GM18520 (cell line): ENCODE data around the gene ERAS.
"Not testable (repeated sequence)": the region's sequence is repeated elsewhere in the genome, so short reads cannot be mapped to it uniquely, and the experiment has no call there.

Experiments
- ATAC-seq: cut with Tn5 transposase; IDR thresholded peaks from one replicate; pipeline ENCODE4 v1.9.1; 2021; ENCODE audit not compliant: unreplicated experiment

ERAS gene

DNA sequence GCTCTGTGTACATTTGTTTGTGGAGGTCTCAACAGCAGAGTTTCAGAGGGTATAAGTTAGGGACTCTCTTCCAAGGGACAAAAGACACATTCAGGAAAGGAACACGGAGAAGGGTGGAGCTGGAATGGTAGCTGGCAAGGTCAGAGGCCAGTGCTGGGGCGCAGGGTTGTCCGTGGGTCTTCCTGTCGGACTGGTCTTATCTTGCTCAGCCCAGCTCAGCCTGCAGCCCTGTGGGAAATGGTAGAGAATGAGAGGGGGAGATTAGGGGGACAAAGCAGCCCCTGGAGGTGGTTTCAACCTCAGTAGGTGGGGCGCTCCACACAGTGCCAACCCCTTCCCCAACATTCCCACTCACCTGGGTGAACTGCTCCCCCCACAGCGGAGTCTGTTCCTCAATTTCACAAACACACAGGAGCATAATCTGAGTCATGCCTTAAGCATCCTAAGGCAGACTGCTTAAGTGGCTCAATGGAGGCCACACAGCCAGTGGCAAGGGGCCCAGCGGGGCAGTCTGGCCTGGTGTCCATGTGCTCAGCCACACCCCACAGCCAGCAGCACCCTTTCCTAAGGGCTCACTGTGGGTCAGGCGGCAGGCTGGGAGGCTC is 31.3 kb upstream of the ERAS start:
- ATAC-seq = no peak

DNA sequence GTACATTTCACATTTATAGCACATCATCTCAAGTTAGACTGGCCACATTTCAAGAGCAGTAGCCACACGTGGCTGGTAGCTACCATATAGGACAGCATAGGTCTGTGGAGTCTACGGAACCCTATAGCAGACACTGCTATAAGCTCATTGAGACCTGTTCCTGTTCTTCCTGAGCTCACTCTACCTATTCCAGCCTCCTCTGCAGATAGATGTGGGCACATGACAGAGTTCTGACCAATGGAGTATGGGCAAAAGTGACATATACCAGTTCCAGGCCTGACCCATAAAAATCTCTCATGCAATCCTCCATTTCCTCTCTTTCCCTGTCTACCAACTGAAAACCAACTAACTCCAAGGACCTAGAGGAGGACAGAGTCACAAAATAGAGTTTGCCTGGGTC is 28.0 kb upstream of the ERAS start:
- no peak for ATAC-seq

DNA sequence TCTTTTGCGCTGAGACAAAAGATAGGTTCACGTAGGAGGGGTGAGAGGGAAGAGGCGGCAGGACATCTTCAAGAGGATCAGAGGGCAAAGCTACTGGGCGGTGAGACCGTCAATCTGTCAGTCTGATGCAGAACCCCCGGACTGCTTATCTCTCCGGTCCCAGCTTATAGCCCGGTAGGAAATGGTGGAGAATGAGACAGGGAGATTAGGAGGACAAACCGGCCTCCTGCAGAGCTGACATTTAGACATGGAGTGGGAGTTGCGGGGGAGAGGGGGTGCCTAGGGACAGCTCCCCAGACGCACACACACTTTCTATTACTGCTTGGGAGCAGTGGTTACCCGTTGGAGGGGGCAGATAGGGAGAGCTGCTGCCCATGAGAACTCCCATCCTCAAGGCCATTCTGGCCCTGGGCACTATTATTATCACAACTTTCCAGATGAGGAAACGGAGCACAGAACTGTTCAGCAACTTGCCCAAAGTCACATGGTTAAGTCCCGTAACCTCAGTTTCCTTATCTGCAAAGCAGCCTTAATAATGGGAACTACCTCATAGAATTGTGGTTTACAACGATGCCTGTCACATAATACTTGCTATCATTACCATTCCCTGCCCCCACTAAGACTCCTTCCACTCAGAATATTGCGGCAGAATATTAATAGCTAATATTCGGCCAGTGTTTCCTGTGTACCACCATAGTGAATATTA is 25.6 kb upstream of the ERAS start:
- ATAC-seq = no peak

DNA sequence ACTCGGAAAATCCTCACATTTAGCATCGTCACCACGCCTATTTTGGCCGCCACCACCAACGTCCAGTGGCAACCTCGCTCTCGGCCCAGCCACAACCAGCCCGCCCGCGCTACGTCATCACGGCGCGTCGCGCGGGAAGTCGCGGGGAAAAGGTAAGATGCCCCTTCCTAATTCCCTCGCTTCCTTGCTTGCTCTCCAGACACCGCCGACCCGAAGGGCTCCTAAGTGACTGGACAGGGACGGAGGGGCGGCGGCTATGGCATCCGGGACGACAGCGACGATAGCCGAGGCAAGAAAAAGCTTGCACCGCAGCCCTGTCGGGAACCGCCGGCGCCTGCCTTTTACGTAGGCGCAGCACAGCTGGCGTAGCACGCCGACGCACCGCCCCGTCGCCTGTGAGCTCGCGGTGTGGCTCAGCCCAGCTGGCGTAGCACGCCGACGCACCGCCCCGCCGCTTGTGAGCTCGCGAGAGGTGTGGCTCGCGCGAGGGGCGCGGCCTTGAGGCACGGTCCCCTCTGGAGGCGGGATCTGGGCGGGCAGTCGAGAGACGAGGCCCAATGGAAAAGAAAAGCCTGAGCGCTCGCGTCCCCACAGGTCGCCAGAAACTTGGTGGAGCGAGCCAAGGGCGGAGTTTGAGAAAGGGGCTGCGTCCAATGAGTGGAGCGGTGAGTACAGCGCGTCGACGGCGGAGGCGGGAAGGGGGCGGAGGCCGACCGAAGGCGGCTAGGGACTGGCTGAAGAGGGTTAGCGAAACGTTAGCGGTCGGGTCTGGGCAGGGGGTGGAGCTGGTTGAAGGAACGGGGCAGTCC is 24.8 kb upstream of the ERAS start, which contains the start of gene HDAC6:
Gene HDAC6, plus strand, starts transcription at position 788 of the 809 bp plus-strand sequence. CDS start 626 bp downstream, outside the sequence.
- ATAC-seq = peak; percentile 81

DNA sequence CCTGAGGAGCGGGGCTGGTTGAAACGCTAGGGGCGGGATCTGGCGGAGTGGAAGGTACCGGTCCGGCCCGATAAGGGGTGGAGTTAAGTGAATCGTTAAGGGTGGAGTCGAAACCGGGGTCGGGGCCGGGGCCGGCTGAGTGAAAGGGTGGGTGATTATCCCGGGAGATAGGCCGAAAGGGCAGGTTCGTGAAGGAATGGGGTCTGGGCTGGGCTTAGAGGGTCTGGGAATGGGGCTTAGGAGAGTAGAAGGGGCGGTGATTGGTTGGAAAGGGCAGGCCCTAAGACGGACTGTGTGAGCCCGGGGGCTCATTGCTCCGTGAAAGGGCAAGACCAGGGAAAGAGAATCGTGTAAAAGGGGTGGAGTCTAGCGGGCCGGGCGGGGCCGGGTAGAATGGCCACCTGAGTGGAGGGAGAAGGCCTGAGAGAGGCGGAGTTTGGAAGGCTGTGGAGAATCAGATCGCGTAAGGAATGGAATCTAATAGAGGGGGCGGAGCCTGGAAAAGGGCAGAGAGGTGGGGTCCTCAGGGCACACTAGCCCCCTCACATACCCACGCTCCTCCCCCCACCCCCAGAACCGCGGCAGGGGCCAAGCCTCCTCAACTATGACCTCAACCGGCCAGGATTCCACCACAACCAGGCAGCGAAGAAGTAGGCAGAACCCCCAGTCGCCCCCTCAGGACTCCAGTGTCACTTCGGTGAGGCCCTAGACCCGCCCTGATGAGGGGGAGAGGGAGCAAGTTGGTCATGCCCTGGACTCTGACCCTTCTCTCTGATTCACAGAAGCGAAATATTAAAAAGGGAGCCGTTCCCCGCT is 24.0 kb upstream of the ERAS start:
- peak; percentile 31 for ATAC-seq

DNA sequence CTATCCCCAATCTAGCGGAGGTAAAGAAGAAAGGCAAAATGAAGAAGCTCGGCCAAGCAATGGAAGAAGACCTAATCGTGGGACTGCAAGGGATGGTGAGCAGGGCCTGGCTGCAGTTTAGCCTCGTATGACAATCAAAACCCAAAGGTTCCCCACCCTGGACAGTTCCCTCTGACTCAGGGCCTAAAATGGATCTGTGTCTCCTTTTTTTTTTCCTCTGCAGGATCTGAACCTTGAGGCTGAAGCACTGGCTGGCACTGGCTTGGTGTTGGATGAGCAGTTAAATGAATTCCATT is 23.5 kb upstream of the ERAS start:
- ATAC-seq = no peak

GRCh38 chrX:48806081-48806480 is 20.2 kb upstream of the ERAS start:
- ATAC-seq = no peak

DNA sequence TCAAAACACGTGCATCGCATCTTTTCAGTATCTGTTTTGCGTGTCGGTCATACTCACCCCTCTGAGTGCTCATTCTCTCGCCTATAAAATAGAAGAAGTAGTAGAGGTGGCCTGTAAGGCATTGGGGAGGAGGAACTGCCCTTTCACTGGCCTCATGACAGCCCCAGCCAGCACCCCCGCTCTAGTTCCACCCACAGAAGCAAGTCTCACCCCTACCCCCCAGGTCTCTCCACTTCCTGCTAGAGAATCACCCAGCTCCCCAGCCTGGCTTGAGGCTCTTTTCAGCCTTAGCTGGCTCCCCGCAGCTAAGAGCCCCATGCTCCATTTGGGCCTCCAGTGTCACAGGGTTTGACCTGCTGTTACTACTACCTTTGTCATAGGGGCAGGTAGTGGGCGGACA is 12.7 kb upstream of the ERAS start:
- no peak for ATAC-seq

DNA sequence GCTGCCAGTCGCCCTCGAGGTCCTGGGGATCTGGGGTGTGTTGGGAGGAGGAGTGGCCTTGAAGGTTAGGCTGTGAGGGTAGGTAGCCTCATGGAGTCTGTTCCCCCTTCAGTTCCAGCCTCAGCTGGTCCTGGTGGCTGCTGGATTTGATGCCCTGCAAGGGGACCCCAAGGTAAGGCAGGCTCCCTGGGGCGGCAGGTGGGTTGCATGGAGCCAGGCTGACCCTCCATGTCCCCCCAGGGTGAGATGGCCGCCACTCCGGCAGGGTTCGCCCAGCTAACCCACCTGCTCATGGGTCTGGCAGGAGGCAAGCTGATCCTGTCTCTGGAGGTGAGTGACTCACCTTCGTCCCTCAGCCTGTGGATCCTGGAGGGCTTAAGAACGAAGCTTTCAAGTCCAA is 11.6 kb upstream of the ERAS start:
- ATAC-seq = no peak

DNA sequence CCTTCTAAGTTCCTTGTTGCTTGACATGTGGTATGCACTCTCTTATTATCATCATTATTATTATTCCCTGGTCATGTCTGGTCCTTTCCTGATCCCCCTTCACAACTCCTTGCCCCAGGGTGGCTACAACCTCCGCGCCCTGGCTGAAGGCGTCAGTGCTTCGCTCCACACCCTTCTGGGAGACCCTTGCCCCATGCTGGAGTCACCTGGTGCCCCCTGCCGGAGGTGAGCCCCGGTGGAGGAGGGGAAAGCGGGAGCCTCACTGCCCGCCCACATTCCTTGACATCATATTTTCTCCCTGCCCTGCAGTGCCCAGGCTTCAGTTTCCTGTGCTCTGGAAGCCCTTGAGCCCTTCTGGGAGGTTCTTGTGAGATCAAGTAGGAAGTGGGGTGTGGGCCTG is 11.0 kb upstream of the ERAS start:
- no peak for ATAC-seq

GRCh38 chrX:48816014-48816810 is 10.1 kb upstream of the ERAS start:
- ATAC-seq = no peak

- no peak for ATAC-seq
Observed at GRCh38 chrX:48818098-48818497, 8.2 kb upstream of the ERAS start.

DNA sequence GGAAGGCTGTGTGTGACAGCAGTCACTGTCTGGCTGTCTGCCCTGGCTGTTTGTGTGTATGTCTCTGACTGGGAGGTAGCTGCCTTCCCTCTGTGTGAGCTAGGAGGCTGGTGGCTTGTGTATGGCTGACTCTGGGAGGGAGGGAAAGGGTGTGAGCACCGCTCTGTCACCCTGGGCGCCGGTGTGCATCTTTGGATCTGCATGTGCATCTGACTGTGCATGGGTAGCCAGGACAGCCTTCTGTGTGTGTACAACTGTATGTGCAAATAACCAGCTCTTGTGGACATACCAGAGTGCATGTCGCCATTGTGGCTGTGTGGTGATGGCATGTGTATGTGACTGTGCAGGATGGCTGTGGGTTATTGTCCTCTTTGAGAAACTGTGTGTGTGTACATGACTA is 7.4 kb upstream of the ERAS start:
- no peak for ATAC-seq

DNA sequence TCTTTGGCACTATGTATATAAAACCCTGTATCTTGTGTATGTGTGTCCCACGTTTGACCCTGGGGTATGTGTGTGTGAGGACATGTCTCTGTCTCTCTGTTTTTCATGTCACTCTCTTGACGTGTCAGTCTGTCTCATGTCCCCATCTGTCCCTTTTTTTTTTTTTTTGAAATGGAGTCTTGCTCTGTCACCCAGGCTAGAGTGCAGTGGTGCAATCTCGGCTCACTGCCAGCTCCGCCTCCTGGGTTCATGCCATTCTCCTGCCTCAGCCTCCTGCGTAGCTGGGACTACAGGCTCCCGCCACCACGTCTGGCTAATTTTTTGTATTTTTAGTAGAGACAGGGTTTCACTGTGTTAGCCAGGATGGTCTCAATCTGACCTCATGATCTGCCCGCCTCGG is 6.9 kb upstream of the ERAS start:
- ATAC-seq = not testable (repeated sequence)

DNA sequence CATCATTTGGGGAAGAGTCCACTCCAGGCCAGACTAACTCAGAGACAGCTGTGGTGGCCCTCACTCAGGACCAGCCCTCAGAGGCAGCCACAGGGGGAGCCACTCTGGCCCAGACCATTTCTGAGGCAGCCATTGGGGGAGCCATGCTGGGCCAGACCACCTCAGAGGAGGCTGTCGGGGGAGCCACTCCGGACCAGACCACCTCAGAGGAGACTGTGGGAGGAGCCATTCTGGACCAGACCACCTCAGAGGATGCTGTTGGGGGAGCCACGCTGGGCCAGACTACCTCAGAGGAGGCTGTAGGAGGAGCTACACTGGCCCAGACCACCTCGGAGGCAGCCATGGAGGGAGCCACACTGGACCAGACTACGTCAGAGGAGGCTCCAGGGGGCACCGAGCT is 3.3 kb upstream of the ERAS start:
- ATAC-seq = no peak

GRCh38 chrX:48824066-48824465 is 2.2 kb upstream of the ERAS start:
- no peak for ATAC-seq

DNA sequence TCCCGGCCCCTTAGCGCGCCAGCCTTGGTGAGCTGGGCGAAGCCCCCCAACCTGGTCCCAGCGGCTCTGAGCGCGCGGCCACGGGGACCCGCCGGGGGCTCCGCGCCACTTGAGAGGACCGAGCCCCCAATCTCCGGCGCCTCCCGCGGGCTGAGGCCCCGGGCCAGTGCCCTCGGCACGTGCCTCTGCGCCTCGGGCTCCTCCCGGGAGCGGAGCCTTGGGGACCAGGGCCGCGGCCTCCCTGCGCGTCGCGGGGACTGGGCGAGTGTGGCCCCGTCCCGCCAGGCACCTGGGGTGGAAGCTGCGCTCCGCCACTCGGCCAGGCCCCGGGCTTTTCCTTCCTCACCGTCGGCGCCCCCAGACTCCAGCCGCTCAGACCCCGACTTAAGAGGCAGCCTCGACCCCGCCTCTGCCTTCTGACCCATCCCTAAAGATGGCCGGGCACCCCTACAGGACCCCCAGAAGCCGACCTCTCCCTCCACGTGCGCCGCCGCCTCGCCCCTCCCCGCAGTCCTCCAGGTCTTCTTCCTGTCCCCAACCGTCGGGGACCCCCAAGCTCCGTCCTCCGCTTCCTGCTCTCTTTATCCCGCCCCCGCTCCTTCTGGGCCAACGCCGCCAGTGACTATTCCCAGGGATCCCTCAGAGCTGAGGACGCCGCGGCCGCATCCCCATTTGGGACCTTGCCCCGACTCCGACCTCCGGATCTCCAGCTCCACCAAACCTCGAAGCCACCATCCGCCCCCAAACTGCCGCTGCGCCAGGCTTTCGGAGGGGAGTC is 752 bp downstream of the ERAS start:
- ATAC-seq = no peak

DNA sequence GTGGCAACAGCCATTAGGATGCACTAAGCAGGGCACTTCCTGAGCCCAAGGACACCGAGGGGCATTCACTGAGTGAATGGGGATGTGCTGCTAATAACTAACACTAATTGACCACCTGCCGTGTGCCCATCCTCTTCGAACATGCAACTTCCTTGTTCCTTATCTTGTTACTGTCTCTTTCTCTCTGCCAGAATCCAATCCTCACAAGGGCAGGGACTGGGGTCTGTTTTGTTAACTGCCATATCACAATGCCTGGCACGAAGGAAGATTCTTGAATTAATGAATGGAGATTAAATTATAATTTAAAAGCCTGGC is 1.3 kb downstream of the ERAS start:
- ATAC-seq = no peak

GRCh38 chrX:48829016-48829735 is 2.9 kb downstream of the ERAS start:
- no peak for ATAC-seq
